Endothelial cell of hepatic sinusoid (primary cell): ENCODE data around the gene KIAA0753.

Experiments used
- in situ Hi-C: cut with HindIII; loops from 2 replicates; pipeline ENCODE4 v1.10.0; 2017; ENCODE audit warnings: low sequenced_read_pairs

The KIAA0753 gene

GRCh38 chr17:6555331-6556120 is 85.0 kb downstream of the KIAA0753 start:
- in situ Hi-C loops, result no loop called here

- in situ Hi-C loops, result no loop called here
These were observed 85.6 kb downstream of the KIAA0753 start for GRCh38 chr17:6554871-6555330.

- in situ Hi-C loops, result no loop called here
These were observed 86.2 kb downstream of the KIAA0753 start for GRCh38 chr17:6554342-6554741.

- in situ Hi-C loops, result no loop called here
These were observed 88.5 kb downstream of the KIAA0753 start for GRCh38 chr17:6551869-6552531.

DNA sequence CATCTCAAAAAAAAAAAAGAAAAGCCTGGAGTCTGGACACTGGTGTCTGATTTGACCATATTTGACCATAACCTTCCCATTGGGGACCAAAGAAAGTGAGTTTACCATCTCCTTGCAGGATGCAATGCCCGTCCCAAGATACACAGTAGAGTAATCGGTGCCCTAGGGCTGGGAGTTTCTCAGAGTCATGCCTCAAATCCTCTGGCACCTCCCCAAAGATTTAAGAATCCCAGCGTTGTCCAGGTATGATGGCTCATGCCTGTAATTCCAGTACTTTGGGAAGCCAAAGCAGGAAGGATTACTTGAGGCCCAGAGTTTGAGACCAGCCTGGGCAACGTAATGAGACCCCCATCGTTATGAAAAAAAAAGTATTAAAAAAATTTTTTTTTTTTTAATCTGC is 89.2 kb downstream of the KIAA0753 start:
- in situ Hi-C loops, result no loop called here

DNA sequence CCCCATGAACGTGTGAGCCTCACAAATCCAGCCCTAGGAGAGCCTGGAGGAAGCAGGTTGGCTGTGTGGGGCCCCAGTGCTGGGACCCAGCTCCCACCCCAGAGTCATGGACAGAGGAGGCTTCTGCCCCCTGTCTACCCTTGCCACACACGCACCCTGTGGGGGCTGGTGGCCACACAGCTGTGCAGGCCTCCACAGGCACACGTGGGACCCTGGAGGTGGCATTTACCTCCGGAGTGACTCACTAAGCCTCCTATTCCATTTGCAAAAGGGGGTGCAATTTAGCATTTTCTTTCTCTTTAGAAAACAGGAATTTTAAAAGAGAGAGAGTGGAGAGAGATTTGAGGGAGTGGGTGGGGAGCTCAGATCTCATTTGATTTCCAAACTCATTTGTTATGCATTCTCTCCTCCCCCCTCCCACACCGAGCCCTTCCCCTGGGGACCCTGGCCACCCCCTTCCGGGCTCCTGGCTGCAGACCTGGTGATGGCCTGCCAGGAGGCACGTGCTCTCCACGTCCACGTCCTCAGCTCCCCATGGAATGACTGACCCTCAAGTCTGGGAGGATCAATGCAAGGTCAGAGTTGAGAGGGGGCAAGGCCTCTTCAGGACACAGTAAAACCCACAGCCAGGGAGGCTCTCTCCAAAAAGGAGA is 91.0 kb downstream of the KIAA0753 start:
- in situ Hi-C loops, result no loop called here

DNA sequence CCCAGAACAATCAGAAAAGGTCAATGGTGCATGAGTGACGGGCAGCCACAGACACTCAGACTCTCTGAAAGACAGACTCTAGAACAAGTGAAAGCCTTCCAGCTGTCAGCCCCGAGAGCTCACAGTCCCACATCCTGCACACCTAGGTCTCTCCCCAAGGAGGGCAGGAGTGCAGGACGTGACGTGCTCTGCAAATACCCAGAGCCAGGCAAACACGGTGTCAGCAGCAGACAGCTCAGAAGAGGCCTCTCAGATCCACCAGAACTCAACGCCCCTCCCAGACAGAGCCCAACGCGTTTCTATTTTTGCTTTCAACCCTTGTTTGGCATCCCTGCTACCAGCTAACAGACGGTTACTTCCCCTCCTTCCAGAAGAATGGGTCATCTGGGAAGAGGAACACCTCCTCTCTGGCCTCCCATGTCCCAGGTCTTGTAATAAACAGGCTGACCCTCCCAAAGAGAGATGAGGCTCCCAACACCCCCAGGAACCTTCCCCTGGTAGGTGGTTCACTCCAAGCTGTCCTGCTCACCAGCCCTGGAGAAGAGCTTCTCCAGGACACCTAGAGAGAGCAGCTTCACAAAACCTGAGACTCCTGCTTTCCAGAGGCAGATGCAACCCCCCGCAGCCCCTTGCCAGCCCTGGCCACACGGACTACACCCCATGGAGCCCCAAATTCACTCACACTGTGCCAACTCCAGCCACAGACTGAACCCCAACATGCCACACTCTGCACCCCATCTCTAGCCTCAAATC is 91.8 kb downstream of the KIAA0753 start:
- in situ Hi-C loops, result no loop called here

GRCh38 chr17:6548034-6548433 is 92.5 kb downstream of the KIAA0753 start:
- in situ Hi-C loops, result no loop called here

GRCh38 chr17:6547336-6547735 is 93.2 kb downstream of the KIAA0753 start:
- in situ Hi-C loops, result no loop called here

- in situ Hi-C loops, result no loop called here
These were observed 94.3 kb downstream of the KIAA0753 start for GRCh38 chr17:6546069-6546718.

DNA sequence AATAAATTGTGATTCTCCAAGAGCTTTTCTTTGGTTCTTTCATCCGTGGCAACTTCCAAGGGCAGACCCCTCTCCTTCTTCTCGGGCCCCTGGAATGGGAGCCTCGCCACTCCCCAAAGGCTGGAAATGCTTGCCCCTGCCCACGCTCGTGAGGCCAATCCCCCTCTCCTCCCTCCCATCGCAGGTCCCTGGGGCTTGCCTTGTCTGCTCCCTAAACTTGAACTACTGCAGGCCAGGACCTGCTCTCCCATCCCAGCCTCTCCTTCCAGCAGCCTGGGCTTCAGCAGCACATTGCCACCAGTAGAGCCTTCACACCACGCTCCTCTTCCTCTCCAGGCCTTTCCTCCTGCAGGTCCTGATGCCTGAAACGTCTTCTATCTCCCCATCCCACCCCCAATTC is 95.2 kb downstream of the KIAA0753 start:
- in situ Hi-C loops, result no loop called here

DNA sequence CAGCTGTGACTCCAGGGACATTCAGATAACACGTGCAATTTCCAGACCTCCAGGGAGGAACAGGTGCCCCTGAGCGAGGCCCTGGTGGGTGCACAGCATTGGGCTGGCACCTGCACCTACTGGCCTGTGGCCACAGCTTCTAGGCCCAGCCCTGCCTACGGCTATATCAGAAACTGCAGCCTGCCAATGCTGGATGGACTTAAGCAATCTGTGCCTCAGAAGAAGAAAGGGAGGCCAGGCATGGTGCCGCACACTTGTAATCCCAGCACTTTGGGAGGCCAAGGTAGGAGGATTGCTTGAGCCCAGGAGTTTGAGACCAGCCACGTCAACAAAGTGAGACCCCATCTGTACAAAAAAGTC is 96.5 kb downstream of the KIAA0753 start:
- in situ Hi-C loops, result no loop called here

DNA sequence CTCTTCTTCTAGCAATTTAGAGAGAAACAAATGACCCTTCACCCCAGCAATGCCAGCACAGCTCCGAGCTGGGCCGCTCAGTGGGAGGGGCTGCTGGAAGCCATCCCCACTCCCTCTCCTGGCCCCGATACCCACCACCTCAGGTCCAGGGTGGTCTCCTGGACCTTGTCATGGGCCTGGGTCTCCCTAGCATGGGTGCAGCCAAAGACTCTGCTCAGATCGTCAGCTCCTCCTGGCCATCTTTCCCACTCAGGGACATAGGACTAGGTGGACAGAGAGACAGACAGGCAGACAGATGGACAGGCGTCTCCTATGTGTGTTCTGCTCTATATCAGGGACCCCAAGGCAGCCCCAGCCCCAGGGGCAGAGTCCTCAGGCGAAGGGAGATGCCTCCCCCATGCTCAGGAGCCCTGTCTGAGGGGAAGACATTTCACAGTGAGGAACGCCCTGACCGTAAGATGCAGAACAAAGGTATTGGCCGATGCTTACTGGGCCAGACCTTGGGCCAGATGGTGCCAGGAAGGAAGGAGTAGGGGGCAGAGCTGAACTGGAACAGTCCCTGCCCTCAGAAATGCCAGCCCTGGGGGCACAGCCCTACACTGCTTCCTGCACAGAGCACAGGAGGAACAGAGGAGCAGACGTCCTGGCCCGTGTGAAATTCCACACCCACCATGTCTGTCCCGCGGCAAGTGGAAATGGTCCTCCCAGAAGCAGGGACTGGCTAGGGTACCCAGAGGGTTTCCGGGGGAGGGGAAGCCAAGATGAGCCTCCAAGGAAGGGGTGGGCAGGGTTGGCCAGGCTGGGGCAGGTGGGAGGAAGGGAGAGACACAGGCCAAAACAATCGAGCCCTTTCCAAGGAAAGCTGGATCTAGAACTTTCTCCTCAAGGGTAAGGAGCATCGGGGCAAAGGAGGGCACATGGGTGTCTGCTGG is 97.2 kb downstream of the KIAA0753 start:
- in situ Hi-C loops, result no loop called here

- in situ Hi-C loops, result no loop called here
These were observed 97.9 kb downstream of the KIAA0753 start for GRCh38 chr17:6542577-6542976.

- in situ Hi-C loops, result no loop called here
These were observed 98.6 kb downstream of the KIAA0753 start for GRCh38 chr17:6541886-6542285.

DNA sequence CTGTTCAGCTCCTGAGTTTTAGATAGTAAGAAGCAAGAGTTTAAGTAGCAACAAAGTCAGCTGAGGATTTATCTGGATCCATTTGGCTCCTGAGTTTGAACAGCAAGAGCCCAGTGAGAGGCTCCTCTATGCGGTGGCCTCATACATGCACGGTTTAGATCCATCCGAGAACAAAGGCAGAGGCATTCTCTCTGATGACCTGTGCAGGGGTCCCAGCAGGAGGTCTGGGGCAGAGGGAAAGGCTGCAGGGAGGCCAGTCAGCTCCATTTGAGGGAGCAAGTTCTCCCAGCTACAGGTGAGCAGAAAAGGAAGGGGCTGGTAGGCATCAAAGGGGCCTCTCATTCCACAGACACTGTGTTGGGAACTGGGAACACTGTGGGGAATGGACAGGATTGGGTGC is 100.6 kb downstream of the KIAA0753 start:
- in situ Hi-C loops, result no loop called here

DNA sequence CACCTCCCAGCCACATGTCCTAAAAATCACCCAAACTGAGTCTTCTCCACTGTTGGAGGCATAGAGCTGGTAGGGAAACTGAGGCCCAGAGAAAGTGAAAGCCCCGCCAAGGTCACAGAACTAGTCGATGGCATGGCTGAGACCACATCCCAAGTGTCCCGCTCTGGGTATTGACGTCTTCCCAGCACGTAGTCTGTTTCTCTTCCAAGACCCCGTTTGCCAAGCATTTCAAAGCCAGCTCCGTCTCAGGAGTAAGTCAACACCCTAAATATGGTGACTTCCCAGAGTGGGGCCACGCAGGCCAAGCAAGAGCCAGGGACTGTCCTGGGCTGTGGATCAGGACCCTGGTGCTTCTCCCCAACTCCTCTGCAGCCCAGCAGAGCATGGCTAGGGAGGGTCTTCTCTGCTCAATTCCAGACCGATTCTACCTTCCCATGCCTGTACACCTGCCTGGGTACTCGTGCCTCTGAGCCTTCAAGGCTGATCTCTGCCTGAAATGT is 103.9 kb downstream of the KIAA0753 start:
- in situ Hi-C loops, result no loop called here

DNA sequence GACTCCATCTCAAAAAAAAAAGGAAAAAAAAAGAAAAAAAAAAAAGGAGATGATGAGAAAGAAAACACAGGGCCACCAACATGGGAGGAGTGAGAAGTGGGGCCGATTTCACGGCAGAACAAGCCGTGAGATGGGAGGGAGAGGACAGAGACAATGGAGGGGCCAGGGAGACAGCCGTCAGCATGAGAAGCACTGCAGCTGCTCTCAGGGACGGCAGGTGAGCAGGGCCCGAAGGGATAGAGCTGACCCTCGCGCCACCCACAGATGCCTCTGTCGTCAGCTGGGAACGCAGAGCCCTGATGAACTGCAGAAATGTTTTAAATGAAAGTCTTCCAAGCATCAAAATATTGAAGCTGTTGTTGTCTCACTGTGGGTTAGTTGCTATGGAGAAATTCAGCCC is 104.5 kb downstream of the KIAA0753 start:
- in situ Hi-C loops, result no loop called here

GRCh38 chr17:6534846-6535514 is 105.5 kb downstream of the KIAA0753 start:
- in situ Hi-C loops, result no loop called here
